ENCODE measurements around the gene OR2G2. TPM values are rescaled to one million over a fixed set of nuclear protein-coding genes. Genes with fewer than 3 reads are reported as not detected.

The OR2G2 gene
- not detected in 5 replicates for total RNA-seq (2022; extraction: Qiagen RNA extraction; ENCODE audit: low read depth)

GRCh38 chr1:247588060-247588459 is at the start of gene OR2G2:
TSS of gene OR2G2 (plus strand) at chr1:247588360. CDS start at chr1:247588360, 0 bp downstream.

GRCh38 chr1:247548769-247549182 is 39.4 kb upstream of the OR2G2 start, which contains the start of gene GCSAML:
TSS of gene GCSAML (plus strand) at chr1:247549134. CDS start at chr1:247549192, 58 bp downstream.

GRCh38 chr1:247605286-247605685 is 17.1 kb downstream of the OR2G2 start, which contains the start of gene OR2G3:
TSS of gene OR2G3 (plus strand) at chr1:247605586. CDS start at chr1:247605586, 0 bp downstream.

Other genes with a start within 250 kb of the OR2G2 start
- not detected in 5 replicates for gene NLRP3, start 172.2 kb upstream of the OR2G2 start, total RNA-seq (2022; extraction: Qiagen RNA extraction; ENCODE audit: low read depth)
- gene OR2B11, start 130.3 kb upstream of the OR2G2 start, total RNA-seq (2022; extraction: Qiagen RNA extraction; ENCODE audit: low read depth): not detected in 5 replicates
- gene OR2C3, start 51.9 kb upstream of the OR2G2 start, total RNA-seq (2022; extraction: Qiagen RNA extraction; ENCODE audit: low read depth): not detected in 5 replicates
- not detected in 5 replicates for gene GCSAML, start 39.2 kb upstream of the OR2G2 start, total RNA-seq (2022; extraction: Qiagen RNA extraction; ENCODE audit: low read depth)
- gene OR2G3, start 17.2 kb downstream of the OR2G2 start, total RNA-seq (2022; extraction: Qiagen RNA extraction; ENCODE audit: low read depth): not detected in 5 replicates
- not detected in 5 replicates for gene OR13G1, start 91.4 kb downstream of the OR2G2 start, total RNA-seq (2022; extraction: Qiagen RNA extraction; ENCODE audit: low read depth)
- not detected in 5 replicates for gene OR6F1, start 128.3 kb downstream of the OR2G2 start, total RNA-seq (2022; extraction: Qiagen RNA extraction; ENCODE audit: low read depth)
- gene OR14K1, start 150.3 kb downstream of the OR2G2 start, total RNA-seq (2022; extraction: Qiagen RNA extraction; ENCODE audit: low read depth): not detected in 5 replicates
- not detected in 5 replicates for gene OR14A2, start 159.8 kb downstream of the OR2G2 start, total RNA-seq (2022; extraction: Qiagen RNA extraction; ENCODE audit: low read depth)
- gene OR1C1, start 172.2 kb downstream of the OR2G2 start, total RNA-seq (2022; extraction: Qiagen RNA extraction; ENCODE audit: low read depth): not detected in 5 replicates
- not detected in 5 replicates for gene OR14A16, start 235.8 kb downstream of the OR2G2 start, total RNA-seq (2022; extraction: Qiagen RNA extraction; ENCODE audit: low read depth)

Measured in A549 treated with DMSO at 1 μM for 4 hours (cell line).